ENCODE results near the gene HPS5.
"Not testable (repeated sequence)": the region's sequence is repeated elsewhere in the genome, so short reads cannot be mapped to it uniquely, and the experiment has no call there.

HPS5 gene, protein sequence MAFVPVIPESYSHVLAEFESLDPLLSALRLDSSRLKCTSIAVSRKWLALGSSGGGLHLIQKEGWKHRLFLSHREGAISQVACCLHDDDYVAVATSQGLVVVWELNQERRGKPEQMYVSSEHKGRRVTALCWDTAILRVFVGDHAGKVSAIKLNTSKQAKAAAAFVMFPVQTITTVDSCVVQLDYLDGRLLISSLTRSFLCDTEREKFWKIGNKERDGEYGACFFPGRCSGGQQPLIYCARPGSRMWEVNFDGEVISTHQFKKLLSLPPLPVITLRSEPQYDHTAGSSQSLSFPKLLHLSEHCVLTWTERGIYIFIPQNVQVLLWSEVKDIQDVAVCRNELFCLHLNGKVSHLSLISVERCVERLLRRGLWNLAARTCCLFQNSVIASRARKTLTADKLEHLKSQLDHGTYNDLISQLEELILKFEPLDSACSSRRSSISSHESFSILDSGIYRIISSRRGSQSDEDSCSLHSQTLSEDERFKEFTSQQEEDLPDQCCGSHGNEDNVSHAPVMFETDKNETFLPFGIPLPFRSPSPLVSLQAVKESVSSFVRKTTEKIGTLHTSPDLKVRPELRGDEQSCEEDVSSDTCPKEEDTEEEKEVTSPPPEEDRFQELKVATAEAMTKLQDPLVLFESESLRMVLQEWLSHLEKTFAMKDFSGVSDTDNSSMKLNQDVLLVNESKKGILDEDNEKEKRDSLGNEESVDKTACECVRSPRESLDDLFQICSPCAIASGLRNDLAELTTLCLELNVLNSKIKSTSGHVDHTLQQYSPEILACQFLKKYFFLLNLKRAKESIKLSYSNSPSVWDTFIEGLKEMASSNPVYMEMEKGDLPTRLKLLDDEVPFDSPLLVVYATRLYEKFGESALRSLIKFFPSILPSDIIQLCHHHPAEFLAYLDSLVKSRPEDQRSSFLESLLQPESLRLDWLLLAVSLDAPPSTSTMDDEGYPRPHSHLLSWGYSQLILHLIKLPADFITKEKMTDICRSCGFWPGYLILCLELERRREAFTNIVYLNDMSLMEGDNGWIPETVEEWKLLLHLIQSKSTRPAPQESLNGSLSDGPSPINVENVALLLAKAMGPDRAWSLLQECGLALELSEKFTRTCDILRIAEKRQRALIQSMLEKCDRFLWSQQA

DNA sequence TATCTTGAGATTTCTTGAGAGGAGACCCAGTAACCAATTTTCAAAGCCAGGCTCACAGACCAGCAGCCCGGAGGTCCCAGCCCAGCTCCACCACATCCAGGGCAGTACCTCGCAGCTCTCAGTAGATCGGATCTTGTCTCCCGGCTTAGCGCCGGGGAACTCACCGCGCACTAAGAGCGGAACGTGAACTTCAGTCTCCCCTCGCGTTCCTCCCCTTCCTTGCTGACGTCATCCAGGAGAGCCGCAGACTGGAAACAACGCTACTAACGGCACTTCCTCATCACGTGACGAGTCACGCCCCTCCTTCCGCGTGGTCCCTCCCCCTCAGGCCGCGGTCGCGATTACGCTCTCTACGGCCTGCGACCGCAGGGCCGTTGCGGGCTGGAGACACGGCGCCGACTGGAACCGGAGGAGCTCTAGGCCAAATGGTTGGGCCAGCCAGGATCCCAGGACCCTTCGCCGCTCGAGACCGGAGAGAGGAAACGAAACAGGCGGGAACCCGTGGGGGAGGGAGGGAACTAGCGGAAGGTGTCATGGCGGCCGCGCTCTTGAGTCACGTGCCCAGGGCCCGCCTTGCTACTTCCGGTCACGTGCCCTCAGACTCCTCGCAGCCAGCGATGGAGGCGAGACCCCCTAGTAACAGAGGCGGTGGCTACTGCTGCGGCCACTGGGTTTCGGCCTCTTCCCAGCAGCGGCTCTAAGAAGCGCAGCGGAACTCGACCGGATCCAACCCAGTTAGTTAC is at the start of gene HPS5, which contains the start of gene GTF2H1:
TSS of gene HPS5 (minus strand) at position 172 of the 743 bp plus-strand sequence. CDS start 4,282 bp downstream, outside the sequence.
TSS of gene GTF2H1 (plus strand) at position 599 of the 743 bp plus-strand sequence. CDS start 10,508 bp downstream, outside the sequence.
- peak; percentile 92 for DNase-seq (ENCODE audit: low read depth, low spot score)

DNA sequence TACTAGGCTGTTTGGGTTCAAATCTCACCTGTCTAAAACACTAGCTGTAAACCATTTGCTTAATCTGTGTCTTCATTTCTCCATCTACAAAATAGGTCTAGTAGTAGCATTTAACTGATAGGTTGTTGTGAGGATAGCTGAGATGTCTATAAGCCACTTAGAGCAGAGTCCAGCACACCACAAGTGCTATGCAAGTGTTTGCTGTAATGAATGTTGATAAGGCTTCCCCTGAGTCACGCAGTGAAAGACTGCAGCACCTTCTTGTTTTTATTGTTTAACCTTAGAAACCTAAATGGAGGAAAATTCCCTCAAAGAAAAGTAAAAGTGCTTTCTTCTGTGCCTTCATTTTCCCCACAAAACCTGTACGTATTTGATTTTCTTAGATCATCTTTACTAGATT is 49.3 kb upstream of the HPS5 start:
- DNase-seq (ENCODE audit: low read depth, low spot score) = no peak

DNA sequence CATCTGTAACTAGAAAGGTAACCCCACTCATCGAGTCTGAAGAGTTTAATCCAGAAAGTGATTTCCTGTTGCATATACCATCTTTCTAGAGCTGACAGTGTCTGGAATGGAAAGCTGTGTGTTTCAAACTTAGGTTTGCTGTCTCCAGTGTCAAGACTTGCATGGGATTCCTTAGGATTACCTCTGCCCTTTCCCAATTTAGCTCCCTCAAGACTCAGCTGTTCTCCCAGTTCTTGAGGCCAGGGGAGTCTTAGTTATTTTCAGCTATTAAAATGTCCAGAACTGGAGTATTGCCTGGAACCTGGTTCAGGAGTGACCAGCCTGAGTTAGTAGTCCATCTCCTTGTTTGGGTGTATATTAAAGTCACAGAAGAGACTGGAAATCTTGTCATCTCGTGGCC is 47.5 kb upstream of the HPS5 start:
- no peak for DNase-seq (ENCODE audit: low read depth, low spot score)

DNA sequence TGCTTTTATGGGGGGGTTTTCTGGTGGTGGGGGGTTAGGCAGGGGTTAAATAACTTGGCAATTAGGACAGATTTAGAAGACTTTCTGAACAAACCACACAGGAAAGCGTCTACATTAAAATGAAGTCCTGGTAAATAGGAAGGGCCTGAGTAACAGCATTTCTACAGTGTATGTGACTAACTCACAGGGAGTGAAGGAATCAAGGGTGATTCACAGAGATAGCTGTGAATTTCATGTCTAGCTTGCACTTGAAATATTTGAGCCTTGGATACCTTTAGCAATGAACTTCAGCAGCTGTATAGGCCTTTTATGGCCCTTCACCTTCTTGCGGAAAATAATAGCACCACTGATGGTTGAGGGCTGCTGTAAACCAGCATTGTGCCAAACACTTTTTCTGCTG is 46.3 kb upstream of the HPS5 start:
- no peak for DNase-seq (ENCODE audit: low read depth, low spot score)

DNA sequence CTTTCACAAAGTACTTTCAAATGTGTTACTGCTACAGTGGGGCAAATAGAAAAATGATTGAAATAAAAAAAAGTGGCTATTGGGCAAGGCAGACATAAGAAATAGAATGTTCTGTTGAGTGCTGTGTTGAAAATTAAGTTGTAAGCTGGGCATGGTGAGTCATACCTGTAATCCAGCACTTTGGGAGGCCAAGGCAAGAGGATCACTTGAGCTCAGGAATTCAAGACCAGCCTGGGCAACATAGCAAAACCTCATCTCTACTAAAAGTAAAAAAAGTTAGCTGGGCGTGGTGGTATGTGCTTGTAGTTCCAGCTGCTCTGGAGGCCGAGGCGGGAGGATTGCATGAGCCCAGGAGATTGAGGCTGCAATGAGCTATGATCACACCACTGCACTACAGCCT is 45.5 kb upstream of the HPS5 start:
- no peak for DNase-seq (ENCODE audit: low read depth, low spot score)

DNA sequence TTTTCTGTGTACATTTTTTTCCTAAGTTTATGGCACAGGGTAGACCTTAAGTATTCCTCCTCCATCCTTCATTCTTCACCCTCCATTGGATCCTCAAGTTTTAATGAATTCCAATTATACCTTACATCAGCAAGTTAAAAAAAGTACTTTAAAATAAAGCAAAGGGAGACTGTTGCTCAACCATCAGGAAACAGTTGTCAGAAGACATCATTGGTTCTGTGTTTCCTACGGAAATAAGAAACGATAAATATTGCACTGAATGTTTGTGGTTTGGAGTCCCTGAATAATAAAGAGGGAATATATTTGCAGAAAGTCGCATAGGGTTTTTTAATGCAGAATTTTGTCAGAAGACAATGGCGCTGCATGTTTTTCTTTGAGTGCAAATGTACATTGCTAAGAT is 44.3 kb upstream of the HPS5 start:
- no peak for DNase-seq (ENCODE audit: low read depth, low spot score)

DNA sequence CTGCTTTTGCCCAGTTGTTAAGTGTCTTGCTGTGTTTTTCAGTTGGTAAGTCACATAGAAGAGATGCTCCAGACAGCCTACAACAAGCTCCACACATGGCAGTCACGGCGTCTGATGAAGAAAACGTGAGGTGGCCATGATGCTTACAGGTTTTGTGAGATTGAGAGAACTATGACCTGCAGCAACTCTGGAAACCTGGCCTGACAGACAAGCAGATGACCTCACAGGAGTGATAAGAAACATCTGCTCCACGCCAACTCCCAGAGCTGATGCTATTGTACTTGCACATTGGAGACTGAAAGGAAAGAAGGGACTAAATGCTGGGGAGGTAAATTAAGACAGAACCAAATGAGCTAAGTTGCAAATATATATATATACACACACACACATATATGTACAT is 43.8 kb upstream of the HPS5 start:
- no peak for DNase-seq (ENCODE audit: low read depth, low spot score)

DNA sequence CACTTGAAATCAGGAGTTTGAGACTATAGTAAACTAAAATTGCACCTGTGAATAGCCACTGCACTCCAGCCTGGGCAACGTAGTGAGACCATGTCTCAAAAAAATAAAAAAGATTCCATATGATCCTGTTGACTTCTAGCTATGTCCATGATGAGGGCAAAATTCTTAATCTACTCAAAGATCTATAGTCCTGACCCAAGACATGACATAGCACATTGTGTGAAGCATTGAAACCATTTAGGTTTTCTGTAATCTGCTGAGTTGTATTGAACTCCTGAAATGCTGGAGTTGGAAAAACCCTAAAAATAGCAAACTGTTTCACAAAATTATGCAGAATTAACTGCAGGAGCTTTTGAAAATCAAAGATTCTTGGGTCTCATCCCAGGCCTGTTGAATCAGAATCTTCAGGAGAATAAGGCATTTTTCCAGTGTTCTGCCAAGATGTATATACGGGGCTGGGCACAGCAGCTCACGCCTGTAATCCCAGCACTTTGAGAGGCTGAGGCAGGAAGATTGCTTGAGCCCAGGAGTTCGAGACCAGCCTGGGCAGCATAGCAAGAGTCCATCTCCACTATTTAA is 42.6 kb upstream of the HPS5 start:
- DNase-seq (ENCODE audit: low read depth, low spot score) = no peak

DNA sequence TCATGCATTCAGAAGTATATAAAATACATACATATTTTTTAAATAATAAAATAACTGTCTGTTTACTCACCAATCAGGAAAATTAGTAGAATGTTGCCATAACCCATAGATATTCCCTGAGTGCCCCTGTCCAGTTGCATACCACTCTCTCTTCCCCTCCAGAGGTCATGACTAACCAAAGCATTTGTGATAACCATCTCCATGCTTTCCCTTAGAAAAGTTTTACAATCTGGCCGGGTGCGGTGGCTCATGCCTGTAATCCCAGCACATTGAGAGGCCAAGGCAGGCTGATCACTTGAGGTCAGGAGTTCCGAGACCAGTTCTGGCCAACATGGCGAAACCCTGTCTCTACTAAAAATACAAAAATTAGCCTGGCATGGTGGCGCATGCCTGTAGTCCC is 39.2 kb upstream of the HPS5 start:
- no peak for DNase-seq (ENCODE audit: low read depth, low spot score)

DNA sequence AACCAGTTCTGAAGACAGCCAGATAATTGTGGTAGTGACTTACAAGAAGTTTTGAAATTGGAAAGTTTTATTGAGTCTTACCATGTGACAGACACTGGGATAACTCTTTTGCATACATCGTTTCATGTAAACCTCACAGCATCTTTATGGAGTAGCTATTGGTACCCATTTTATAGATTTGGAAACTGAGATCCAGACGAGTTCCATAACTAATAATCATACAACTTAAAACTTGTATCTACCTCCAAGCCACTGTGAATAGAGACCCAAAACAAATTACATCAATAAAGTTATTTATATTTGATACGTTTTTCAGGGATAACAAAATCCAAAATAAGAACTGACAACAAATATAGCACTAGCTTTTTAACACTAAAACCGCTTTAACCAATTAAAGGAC is 36.7 kb upstream of the HPS5 start:
- DNase-seq (ENCODE audit: low read depth, low spot score) = no peak

DNA sequence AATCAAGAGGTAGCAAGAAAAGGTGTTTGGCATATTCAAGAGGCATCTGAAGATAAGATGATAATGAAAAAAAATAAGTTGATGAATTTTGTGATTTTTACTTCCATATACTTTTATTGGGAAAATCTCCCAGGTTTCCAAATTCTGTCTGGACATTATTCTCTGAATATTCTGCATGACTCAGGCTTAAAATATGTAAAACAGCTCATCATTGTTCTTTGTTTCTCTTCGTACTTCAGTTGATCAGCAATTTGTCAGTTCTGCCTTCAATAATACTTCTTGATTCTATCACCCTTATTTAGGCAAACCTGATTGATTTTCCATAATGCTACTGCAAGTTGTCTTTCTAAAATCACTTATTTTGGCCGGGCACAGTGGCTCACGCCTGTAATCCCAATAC is 30.6 kb upstream of the HPS5 start:
- no peak for DNase-seq (ENCODE audit: low read depth, low spot score)

DNA sequence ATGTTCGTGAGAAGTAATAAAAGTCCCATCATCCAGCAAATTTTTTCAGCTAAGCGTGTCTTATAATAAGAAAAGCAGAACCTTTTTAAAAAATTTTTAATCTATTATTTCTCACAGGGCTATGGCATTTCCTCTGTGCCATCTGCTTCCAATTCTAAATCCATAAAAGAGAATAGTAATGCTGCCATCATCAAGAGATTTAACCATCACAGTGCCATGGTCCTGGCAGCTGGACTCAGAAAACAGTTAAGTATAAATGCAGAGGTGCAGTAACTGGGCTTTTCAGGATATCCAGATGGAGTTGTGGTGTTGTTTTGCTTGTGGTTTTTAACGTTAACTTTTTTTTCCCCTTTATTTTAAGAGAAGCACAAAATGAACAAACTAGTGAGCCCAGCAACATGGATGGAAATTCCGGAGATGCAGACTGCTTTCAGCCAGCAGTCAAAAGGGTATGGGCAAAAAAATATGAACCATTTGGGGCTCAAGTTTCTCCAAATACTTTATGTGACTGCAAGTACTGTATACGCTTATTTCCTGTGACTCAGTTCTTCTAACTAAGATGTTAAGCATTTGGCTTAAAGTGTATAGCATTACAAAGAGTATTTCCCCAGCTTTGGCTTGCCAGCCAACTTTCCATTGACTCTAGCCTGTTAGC is 25.7 kb upstream of the HPS5 start:
- DNase-seq (ENCODE audit: low read depth, low spot score) = no peak

DNA sequence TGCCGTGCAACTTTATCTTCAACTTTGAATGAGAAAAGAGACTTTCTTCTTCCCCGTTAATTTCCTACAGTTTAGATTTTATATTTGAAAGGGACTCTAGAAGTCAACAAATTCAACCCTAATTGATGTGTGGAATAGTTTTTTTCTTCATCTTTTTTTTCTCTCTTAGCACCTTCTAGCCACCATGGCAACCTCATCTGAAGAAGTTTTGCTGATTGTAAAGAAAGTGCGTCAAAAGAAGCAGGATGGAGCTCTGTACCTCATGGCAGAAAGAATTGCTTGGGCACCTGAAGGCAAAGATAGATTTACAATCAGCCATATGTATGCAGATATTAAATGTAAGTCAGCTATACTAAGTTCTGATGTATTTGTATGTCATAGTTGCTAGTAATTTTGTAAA is 11.0 kb upstream of the HPS5 start:
- no peak for DNase-seq (ENCODE audit: low read depth, low spot score)

DNA sequence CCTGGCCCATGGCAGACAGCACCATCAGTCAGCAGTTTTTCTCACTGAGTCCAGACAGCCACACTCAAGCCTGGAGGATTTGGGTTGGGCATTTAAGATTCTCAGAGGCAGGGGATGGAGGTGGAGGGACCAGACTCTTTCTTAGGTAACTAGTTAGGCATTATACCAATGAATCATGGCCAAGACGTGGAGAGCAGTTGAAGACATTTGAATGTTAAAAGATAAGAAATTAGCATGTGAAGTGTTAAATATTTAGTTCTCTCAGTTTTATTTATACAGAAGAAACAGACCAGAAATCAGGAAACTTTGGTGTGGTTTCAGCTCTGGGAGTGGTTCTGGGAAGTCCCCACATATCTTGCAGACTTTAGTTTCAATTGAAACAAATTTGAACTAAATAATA is 10.4 kb upstream of the HPS5 start:
- no peak for DNase-seq (ENCODE audit: low read depth, low spot score)

DNA sequence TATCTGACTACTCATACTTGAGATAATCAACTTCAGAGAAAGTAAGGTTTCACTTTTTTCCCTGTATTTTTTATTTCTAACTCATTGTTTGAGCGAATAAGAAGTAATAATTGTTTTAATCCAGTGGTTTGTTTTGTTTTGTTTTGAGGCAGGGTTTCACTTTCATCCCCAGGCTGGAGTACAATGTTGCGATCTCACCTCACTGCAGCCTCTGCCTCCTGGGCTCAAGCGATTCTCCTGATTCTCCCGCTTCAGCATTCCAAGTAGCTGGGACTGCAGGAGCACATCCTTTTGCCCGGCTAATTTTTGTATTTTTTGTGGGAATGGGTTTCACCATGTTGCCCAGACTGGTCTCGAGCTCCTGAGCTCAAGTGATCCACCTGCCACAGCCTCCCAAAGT is 9.0 kb upstream of the HPS5 start:
- no peak for DNase-seq (ENCODE audit: low read depth, low spot score)

DNA sequence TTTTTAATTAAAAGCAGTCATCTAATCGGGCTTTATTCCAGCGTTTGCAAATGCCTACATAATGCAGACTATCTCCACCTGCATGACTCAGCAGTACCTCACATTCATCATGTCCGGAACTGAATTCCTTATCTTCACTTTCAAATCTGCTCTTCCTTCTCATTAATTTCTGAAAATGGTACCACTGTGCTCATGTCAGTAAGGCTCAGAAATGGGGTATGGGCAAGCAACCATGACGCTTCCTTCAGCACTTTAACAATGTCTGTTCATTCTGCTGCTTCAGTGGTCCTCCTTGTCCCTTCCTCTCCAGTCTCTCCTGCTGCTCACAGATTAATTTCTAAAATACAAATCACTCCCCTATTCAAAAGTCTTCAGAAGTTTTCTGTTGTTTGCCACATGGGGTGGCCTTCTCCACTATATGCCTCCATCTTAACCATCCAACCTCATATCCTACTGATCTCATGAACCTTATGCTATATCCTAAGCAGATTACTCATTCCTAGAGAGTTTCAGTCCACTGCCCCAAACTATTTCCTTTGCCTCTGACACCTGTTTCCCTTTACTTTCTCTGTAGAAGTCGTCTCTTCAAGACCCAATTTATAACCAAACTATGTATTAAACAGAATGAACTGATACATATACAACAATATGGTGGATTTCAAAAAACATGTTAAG is 7.4 kb upstream of the HPS5 start:
- DNase-seq (ENCODE audit: low read depth, low spot score) = no peak

DNA sequence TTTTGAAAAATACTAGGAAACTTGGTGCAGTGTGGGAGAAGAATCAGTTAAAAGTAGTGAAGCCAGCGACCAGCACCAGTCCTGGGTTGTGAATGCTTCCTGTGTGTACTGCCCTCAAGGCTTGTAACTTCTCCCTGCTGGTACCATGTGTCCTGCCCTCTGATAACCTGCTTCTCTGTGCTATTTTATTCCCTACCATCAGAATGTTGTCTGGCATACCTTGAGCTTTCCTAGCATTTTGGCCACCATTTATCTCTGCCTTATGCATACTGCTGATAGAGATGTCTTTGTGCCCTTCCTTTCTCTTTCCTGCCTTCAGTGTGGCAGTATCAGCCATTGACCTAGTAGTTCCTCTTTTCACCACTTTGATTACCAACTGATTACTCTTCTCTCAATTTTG is 2.4 kb upstream of the HPS5 start:
- DNase-seq (ENCODE audit: low read depth, low spot score) = no peak

DNA sequence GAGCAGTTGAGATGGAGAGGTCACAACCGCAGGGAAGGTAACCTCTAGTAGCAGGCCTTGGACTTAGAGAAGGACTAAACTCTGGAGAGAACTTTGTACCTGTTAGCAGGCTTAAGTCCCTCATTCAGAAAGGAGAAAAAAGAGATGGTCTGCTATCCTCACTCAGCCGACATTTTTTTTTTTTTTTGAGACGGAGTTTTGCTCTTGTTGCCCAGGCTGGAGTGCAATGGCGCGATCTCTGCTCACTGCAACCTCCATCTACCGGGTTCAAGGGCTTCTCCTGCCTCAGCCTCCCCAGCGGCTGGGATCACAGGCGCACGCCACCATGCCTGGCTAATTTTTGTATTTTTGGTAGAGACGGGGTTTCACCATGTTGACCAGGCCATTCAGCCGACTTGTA is 1.9 kb upstream of the HPS5 start:
- not testable (repeated sequence) for DNase-seq (ENCODE audit: low read depth, low spot score)

DNA sequence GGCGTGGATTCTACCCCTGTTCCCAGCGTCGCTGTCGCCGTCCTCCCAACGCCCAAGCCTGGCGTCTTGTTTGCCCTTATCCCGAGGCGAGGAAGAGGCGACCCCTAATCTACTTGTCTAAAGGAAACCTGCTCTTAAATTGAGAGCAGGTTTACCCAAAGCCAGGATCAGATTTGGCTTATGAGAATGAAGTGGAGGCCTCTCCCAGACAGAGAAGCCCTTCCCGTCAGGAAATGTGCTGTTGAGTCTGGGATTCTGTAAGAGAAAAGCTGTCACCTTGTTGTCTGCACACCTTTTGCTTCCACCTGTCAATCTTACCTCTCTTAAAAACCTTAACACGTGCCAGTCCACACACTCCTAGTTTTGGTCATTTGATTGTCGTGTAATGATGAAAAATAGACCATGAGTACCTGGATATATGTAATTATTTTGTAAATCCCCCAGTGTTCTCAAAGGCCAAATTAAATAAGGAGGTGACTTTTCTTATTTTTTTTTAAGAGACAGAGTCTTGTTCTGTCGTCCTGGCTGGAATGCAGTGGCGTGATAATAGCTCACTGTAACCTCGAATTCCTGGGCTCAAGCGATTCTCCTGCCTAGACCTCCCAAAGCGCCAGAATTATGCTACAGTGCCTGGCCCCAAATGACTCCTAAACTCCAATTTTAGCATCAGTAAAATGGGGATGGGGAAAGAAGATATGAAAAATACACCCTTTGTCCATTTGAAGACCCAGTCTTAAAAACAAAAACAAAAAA is 1.1 kb upstream of the HPS5 start:
- DNase-seq (ENCODE audit: low read depth, low spot score) = no peak
